ENCODE measurements around the gene KMT5B.

The KMT5B gene

GRCh38 chr11:68150037-68150436, 63.1 kb downstream of the KMT5B start:
- TF ChIP-seq CTCF (IDR thresholded peaks at IDR 0.05; ENCODE audit: low read depth, low read length): no peak
- no peak for TF ChIP-seq MYC (IDR thresholded peaks at IDR 0.05; ENCODE audit: low read depth, low read length)
- no peak for TF ChIP-seq MAX (IDR thresholded peaks at IDR 0.05; ENCODE audit: low read depth, low read length)
- no peak for TF ChIP-seq POLR2A (IDR thresholded peaks at IDR 0.05; ENCODE audit: extremely low read depth, insufficient read length)
- peak; percentile 62 for DNase-seq (ENCODE audit: low read depth)
- H3K4me3 ChIP-seq (ENCODE audit: low read depth, low read length): no peak overlapping the region

GRCh38 chr11:68149417-68149816, 63.7 kb downstream of the KMT5B start:
- no peak overlapping the region for H3K4me3 ChIP-seq (ENCODE audit: low read depth, low read length)
- DNase-seq (ENCODE audit: low read depth): no peak
- TF ChIP-seq MAX (IDR thresholded peaks at IDR 0.05; ENCODE audit: low read depth, low read length) (no peak), MYC (IDR thresholded peaks at IDR 0.05; ENCODE audit: low read depth, low read length) (no peak), CTCF (IDR thresholded peaks at IDR 0.05; ENCODE audit: low read depth, low read length) (no peak), POLR2A (IDR thresholded peaks at IDR 0.05; ENCODE audit: extremely low read depth, insufficient read length) (no peak)

- TF ChIP-seq MAX (IDR thresholded peaks at IDR 0.05; ENCODE audit: low read depth, low read length): no peak
- TF ChIP-seq CTCF (IDR thresholded peaks at IDR 0.05; ENCODE audit: low read depth, low read length): no peak
- TF ChIP-seq POLR2A (IDR thresholded peaks at IDR 0.05; ENCODE audit: extremely low read depth, insufficient read length): no peak
- no peak for TF ChIP-seq MYC (IDR thresholded peaks at IDR 0.05; ENCODE audit: low read depth, low read length)
- no peak overlapping the region for H3K4me3 ChIP-seq (ENCODE audit: low read depth, low read length)
- no peak for DNase-seq (ENCODE audit: low read depth)
Observed at GRCh38 chr11:68148879-68149278, 64.2 kb downstream of the KMT5B start.

GRCh38 chr11:68148071-68148805, 64.9 kb downstream of the KMT5B start:
- no peak overlapping the region for H3K4me3 ChIP-seq (ENCODE audit: low read depth, low read length)
- TF ChIP-seq MAX (IDR thresholded peaks at IDR 0.05; ENCODE audit: low read depth, low read length) (no peak), CTCF (IDR thresholded peaks at IDR 0.05; ENCODE audit: low read depth, low read length) (no peak)
- DNase-seq (ENCODE audit: low read depth): no peak

GRCh38 chr11:68146704-68147474, 66.2 kb downstream of the KMT5B start:
- DNase-seq (ENCODE audit: low read depth): no peak
- no peak overlapping the region for H3K4me3 ChIP-seq (ENCODE audit: low read depth, low read length)
- TF ChIP-seq POLR2A (IDR thresholded peaks at IDR 0.05; ENCODE audit: extremely low read depth, insufficient read length) (no peak), CTCF (IDR thresholded peaks at IDR 0.05; ENCODE audit: low read depth, low read length) (no peak), MAX (IDR thresholded peaks at IDR 0.05; ENCODE audit: low read depth, low read length) (peak; percentile 91), MYC (IDR thresholded peaks at IDR 0.05; ENCODE audit: low read depth, low read length) (peak; percentile 19; the same call in 1 of the 2 replicates)

All from NB4 (cell line).